Endothelial cell (in vitro differentiated cells): ENCODE data around the gene C1orf167. TPM values are rescaled to one million over a fixed set of nuclear protein-coding genes. Genes with fewer than 3 reads are reported as not detected.

ENCODE experiments used
- DNase-seq: peaks from one replicate; pipeline ENCODE4 v3.0.0; 2021; ENCODE audit warnings: low spot score
- H3K27ac Mint-ChIP-seq: one replicate; pipeline ENCODE4 v1.8.0; 2021; ENCODE audit warnings: mixed read lengths, inconsistent platforms; ENCODE audit not compliant: unreplicated experiment
- H3K27me3 Mint-ChIP-seq: one replicate; pipeline ENCODE4 v1.8.0; 2021; ENCODE audit warnings: mild to moderate bottlenecking, moderate library complexity, mixed read lengths, inconsistent platforms; ENCODE audit not compliant: unreplicated experiment
- H3K36me3 Mint-ChIP-seq: one replicate; pipeline ENCODE4 v1.8.0; 2021; ENCODE audit warnings: mild to moderate bottlenecking, low read depth, mixed read lengths, inconsistent platforms; ENCODE audit not compliant: unreplicated experiment
- H3K4me1 Mint-ChIP-seq: one replicate; pipeline ENCODE4 v1.8.0; 2021; ENCODE audit warnings: mild to moderate bottlenecking, mixed read lengths, inconsistent platforms; ENCODE audit not compliant: unreplicated experiment
- H3K4me3 Mint-ChIP-seq: one replicate; pipeline ENCODE4 v1.8.0; 2021; ENCODE audit warnings: mild to moderate bottlenecking, mixed read lengths, inconsistent platforms; ENCODE audit not compliant: unreplicated experiment
- H3K9me3 Mint-ChIP-seq: one replicate; pipeline ENCODE4 v1.8.0; 2021; ENCODE audit warnings: mixed read lengths, inconsistent platforms; ENCODE audit not compliant: unreplicated experiment
- long read RNA-seq: library from polyadenylated mRNA; unstranded; transcript quantifications from one replicate; pipeline ENCODE4 v2.0.0, GENCODE V29; 2020; ENCODE audit not compliant: unreplicated experiment
- total RNA-seq: library from RNA; stranded (reverse); fragmentation: NEBNext Ultra II Directional; extraction: Animal tissue kit (Norgen Biotek cat#: 25700); gene quantifications from one replicate; pipeline ENCODE4 v1.2.1, GENCODE V29; 2021; ENCODE audit not compliant: unreplicated experiment
- TF ChIP-seq, protein P1 (sequence below): fragments of 200-600 bp; sonication (generic); IDR thresholded peaks from one replicate; pipeline ENCODE4 v1.5.0; 2021; ENCODE audit warnings: antibody characterized with exemption; ENCODE audit not compliant: unreplicated experiment

Gene C1orf167, protein sequence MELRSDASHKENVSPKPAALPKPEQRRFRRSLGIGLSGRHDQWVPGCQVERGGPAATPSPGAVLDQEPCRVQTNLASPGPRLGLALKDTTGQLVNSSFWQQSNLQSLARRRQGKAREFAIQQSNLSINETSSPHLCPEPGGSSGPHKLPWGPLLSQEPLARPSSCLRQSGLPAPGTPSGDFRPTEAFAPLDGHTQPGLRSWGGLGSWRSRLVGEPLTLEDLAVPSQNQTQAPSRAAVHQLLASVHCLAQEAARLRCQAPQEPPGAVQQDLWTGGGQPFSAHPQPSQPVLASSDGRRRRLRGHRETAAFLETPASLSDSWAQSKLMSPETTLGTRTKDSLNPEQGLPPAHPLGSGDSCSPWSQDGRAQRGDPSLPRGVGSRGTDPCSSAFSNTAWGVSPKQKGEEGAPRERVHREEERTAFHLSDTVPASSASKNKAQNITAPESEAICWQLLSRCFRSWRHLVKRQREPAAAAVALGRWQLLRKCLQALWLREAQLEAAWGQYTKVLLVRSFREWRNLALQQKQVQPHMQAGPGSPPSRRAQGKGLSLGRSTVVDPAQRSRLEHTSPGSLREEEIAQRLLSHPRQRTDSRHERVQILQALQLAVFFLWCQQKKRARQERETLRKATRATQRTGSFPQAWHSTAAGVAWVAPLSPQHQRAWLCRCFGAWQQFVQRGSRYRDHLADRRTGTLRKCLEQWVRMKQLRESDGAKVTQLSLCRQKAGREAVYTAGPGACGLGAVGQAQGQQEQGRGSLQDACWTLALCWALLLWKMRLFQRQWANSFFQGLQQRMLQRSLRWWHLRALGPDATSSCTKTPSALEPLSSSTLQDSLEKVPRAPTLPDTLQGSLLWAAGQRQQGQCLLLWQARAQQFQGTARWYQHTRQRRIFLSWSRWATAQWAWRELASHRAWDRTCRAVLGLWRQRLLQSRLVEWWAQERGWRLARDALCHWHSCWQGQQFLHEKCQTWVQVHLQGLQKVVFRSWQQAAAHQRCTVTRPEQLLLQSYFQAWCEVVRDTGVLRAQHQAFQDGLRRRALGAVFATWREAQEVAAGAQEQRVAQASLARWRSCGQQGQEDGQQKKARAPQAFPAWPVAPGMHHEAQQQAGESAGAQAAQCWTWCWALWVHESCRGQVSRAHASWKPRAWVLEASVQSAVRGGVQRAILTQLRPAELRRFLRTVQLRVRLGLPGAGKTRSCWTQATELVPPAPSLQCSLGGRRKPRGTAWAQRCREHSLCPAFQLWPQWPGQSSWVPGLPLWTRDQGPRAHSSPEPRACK (N-terminal part only)
- total RNA-seq = 0.44 TPM
- long read RNA-seq = 0 reads

DNA sequence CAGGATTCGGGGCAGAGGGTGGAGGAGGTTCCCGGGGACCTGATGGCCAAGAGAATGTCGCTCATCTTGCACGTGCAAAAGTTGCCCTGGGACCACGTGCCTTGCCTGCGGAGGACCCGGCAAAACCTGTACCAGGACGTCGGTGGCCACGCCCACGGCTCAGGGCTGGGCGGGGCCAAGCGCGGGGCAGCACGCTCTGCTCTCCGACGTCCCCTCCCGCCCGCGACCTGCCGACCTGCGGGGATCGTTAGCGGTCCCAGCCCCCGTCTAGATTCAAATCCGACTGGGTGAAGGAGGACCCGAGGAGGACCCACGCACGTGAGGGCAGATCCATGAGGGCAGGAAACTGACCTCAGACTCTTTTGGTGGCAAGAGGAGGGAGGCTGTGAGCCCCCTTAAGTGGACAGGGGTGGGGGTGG, at the start of gene C1orf167:
Gene C1orf167 (plus strand): TSS at position 206 of the 419 bp plus-strand sequence. CDS start 2,208 bp downstream, outside the sequence.
- no peak for DNase-seq
- Mint-ChIP-seq H3K4me3 (no peak within 1 kb of the TSS), H3K9me3 (no peaks in the 10 kb centered on the region), H3K27ac (no peak within 1 kb of the TSS), H3K27me3 (peaks cover 24% of the 10 kb centered on the region), H3K36me3 (no peaks in the 10 kb centered on the region), H3K4me1 (no peaks in the 10 kb centered on the region)
- TF ChIP-seq, protein P1, sequence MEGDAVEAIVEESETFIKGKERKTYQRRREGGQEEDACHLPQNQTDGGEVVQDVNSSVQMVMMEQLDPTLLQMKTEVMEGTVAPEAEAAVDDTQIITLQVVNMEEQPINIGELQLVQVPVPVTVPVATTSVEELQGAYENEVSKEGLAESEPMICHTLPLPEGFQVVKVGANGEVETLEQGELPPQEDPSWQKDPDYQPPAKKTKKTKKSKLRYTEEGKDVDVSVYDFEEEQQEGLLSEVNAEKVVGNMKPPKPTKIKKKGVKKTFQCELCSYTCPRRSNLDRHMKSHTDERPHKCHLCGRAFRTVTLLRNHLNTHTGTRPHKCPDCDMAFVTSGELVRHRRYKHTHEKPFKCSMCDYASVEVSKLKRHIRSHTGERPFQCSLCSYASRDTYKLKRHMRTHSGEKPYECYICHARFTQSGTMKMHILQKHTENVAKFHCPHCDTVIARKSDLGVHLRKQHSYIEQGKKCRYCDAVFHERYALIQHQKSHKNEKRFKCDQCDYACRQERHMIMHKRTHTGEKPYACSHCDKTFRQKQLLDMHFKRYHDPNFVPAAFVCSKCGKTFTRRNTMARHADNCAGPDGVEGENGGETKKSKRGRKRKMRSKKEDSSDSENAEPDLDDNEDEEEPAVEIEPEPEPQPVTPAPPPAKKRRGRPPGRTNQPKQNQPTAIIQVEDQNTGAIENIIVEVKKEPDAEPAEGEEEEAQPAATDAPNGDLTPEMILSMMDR = no peak

DNA sequence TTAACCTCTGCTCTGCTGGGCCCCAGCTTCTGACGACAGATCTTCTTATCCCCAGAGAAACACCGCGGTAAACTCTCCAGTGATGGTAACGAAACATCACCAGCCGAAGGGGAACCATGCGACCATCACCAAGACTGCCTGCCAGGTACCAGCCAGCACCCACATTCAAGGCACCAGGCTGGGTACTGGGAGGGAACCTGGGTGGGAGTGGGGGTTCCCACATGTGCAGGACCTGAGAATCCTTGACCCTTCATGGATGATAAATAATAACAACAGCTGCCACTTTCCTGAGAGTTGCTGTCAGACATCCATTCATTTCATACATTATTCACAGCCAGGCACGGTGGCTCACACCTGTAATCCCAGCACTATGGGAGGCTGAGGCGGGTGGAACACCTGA, 49.7 kb upstream of the C1orf167 start:
- no peaks in the 10 kb centered on the region for H3K4me1 Mint-ChIP-seq

DNA sequence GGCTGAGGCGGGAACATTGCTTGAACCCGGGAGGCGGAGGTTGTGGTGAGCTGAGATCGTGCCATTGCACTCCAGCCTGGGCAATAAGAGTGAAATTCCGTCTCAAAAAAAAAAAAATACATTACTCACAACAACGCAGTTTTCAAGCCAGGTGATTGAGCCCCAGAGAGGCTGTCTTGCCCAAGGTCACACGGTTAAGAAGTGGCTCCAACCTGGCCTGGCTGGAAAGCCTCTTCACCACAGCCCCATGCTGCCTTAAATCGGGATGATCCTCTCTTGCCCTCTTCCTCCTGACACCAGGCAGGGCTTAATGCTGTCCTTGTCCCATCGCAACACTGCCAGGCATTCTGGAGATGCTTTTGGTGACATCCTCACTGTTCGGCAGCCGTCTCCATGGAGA, 48.9 kb upstream of the C1orf167 start:
- H3K36me3 Mint-ChIP-seq = no peaks in the 10 kb centered on the region
- TF ChIP-seq, protein P1 = no peak
- no peak for DNase-seq
- no peak overlapping the region for H3K4me3 Mint-ChIP-seq
- H3K27me3 Mint-ChIP-seq = peaks cover 2% of the 10 kb centered on the region
- no peaks in the 10 kb centered on the region for H3K9me3 Mint-ChIP-seq
- H3K4me1 Mint-ChIP-seq = no peaks in the 10 kb centered on the region
- no peak overlapping the region for H3K27ac Mint-ChIP-seq

More for the DNA sequence above, 49.7 kb upstream of the C1orf167 start:
- Mint-ChIP-seq H3K27me3 (peaks cover 2% of the 10 kb centered on the region), H3K9me3 (no peaks in the 10 kb centered on the region), H3K4me3 (no peak overlapping the region), H3K27ac (no peak overlapping the region), H3K36me3 (no peaks in the 10 kb centered on the region)
- TF ChIP-seq, protein P1 = no peak
- DNase-seq = no peak

DNA sequence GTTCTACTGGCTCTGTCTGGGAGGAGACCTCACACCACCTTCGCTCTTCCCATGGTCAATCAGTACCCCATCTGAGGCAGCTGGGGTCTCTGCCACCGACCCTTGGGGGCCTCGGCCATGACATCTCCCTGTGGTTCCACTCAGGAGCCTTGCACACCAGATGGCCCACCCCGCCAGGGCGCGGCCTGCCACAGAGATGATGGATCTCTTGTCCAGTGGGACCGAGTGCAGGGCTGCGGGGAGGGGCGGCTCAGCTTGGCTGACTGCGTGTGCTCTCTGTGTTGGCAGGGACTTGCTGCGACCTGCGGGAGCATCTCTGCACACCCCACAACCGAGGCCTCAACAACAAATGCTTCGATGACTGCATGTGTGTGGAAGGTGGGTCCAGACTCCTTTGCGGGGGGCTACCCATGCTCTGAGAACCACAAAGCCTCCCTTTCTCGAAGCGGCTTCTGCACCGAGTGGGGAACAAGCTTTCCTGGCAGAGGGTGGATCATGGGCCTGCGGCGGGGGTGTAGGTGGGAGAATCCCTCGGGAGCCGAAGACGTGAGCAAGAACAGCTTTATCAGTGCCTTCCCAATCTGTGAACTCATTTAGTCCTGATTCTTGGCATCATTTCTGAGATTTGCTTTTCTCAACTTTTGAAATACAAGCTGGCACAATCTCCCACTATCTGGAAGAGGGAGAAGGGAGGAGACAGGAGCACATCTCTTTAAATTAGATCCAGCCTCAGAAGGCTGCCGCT, 47.0 kb upstream of the C1orf167 start:
- DNase-seq = no peak
- TF ChIP-seq, protein P1 = no peak
- H3K27me3 Mint-ChIP-seq = peaks cover 2% of the 10 kb centered on the region
- no peaks in the 10 kb centered on the region for H3K4me1 Mint-ChIP-seq
- H3K4me3 Mint-ChIP-seq = no peak overlapping the region
- no peaks in the 10 kb centered on the region for H3K36me3 Mint-ChIP-seq
- no peak overlapping the region for H3K27ac Mint-ChIP-seq
- no peaks in the 10 kb centered on the region for H3K9me3 Mint-ChIP-seq
